ENCODE results near the gene EHF. TPM values are rescaled to one million over a fixed set of nuclear protein-coding genes. Genes with fewer than 3 reads are reported as not detected.

The EHF gene
- total RNA-seq, 8 experiments from 2014 or later = 0.09 to 101 (median 0.47) TPM; not detected in 1

DNA sequence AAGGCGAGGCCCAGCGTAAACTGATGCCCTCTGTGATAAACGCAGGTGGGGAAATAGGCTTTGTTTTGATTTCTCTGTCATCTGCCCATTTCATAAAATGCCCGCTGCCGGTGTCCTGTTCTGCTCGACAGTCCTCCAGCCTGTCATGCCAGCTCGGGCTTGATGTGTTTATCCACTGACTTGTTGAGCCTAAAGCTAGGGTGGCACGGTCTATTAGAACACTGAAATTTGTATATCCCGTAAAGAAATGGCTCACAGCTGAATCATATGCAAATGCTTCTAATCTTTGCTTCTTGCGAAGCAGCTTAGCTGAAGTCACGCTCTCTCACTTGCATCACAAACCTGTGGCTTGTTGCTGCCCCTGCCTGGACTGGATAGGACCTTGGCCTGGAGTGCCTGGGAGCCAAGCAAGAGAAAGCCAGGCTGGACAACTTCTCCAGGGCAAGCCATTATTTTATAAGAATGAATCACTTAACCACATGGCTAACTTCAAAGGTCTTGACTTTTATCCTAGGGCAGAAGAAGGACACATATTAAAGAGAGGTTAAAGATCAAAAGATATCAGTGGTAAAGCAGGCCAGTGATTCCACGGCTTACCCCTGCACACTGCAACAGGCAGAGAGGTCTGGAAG, 33.1 kb downstream of the EHF start:
- WGBS, 10 experiments = 7 to 96% (median 55%) methylated on average over 2 to 12 of the region's 12 CpGs; no CpG with 5 or more reads in 1 of the 10 experiments

DNA sequence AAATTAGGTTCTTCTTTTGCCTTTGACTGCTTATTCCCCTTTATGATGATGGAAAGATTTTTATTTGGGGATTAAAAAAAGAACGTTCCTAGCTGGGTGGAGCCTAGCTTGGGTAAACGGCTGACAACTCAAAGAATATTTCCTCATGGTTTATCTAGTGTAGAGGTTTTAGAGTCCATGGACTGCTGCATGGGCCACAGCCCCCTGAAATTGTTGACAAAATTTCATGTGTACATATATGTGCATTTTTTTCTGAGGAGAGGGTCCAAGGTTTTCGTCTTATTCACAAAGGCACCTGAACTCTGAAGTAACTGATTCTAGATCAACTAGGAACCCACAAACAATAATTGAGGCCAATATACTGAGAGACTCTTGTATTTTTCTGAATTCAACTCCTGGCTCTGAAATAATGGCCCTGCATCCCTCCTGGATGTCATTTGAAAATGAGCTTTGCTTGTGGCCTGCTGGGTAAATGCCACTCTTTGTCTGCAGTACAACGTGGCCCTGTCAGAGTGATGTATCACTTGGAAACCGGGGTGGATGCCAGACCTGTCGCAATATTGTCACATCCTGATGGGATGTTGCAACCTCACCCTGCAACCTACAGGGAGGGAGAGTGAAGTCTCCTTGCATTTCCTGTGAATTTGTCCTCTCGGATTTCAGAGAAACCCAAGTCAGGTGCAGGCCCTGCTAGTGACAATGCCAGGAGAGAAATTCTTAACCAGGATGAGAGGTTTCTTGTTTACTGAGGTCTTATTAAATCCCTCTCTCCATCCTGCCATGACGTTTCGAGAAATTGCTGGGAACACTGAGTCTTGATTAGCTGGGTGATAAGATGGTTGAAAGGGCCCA, 33.8 kb downstream of the EHF start:
- peaks cover 38 to 45% of the 10 kb centered on the region in 2 donors for H3K4me1 ChIP-seq (replicated peaks in 1 of 2)
- peak in 7 of 8 experiments; percentile 9 to 93 (median 87) for ATAC-seq (replicated peaks in 6 of 8)
- no peak overlapping the region for H3K4me3 ChIP-seq
- peak overlapping the region; percentile 55 to 60 for H3K27ac ChIP-seq
- WGBS, 10 experiments = 13 to 62% (median 43%) methylated on average over 1 to 8 of the region's 9 CpGs; no CpG with 5 or more reads in 1 of the 10 experiments
- in situ Hi-C loops (cut with MboI; ENCODE audit: low pct_unique_long_range_greater_than_20kb in 2 of 9, low sequenced_read_pairs in 9 of 9, unreplicated experiment in 9 of 9) = no loop called here

More for the DNA sequence above, 33.1 kb downstream of the EHF start:
- Histone ChIP-seq H3K4me1 (replicated peaks in 1 of 2) (peaks cover 38 to 45% of the 10 kb centered on the region in 2 donors), H3K4me3 (no peak overlapping the region), H3K27ac (peak overlapping the region; percentile 55 to 60)
- in situ Hi-C loops (cut with MboI; ENCODE audit: low pct_unique_long_range_greater_than_20kb in 2 of 9, low sequenced_read_pairs in 9 of 9, unreplicated experiment in 9 of 9) = no loop called here
- ATAC-seq (replicated peaks in 6 of 8) = peak; percentile 54 to 94 (median 68)

DNA sequence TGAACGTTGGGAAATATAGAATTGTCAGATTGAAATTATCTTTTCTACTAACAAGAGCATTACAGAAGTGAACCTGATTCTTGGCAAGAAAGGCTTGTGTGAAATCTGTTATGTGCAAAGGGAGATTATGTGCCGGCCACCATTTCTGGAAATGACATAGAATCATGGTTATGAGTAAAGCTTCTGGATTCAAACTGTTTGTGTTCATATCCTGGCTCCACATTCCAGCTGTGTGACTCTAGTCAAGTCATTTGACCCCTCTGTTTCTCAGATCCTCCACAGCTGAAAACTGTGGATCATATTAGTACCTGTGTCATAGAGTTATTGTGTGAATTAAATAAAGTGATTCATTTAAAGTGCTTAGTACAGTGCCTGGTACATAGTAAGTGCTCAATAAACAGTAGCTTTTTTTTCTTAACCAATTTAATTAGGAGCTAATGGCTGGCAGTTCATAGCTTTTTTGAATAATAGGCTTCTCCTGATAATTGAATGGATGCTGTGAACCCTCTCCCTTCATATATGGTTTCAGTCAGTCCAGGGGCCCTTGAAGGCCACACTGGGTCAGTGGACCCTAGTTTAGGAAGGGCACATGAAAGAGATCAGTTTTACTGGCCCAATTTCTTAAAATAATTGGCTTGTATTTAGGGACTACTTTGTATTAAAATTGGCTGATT, 34.6 kb downstream of the EHF start:
- no peak for ATAC-seq (replicated peaks in 6 of 8)
- peaks cover 37 to 43% of the 10 kb centered on the region in 2 donors for H3K4me1 ChIP-seq (replicated peaks in 1 of 2)
- 0 to 100% (median 72%) methylated on average over 1 to 2 of the region's 2 CpGs; no CpG with 5 or more reads in 2 of the 10 experiments for WGBS, 10 experiments
- in situ Hi-C loops (cut with MboI; ENCODE audit: low pct_unique_long_range_greater_than_20kb in 2 of 9, low sequenced_read_pairs in 9 of 9, unreplicated experiment in 9 of 9) = no loop called here
- peak overlapping the region; percentile 46 to 55 for H3K27ac ChIP-seq
- no peak overlapping the region for H3K4me3 ChIP-seq

DNA sequence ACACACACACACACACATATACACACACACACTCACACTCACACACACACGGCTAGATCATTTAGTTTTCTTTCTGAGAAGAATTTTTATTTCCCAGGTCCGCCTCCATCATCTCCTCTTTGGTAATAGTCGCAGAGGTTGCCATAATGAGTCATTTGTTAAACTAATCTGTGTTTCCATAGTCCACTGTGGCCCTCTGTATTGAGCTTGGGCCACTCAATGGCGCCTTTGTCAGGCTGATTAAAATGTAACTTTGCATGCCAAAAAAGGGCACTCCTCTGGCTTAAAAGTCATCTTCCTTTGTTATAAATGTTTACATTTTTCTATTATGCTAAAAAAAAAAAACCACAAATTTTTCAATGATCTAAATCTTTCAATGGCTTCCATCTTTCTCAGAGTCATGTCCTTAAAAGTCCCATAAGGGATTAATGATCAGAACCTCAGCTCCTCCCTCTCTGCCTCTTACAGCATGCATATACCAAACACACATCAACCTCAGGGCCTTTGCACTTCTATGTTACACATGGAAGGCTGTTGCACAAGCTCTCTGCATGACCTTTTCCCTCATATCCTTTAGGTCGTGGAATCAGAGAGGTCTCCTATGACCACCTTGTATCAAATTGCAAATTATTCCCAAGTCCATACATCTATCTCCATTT, 35.3 kb downstream of the EHF start:
- Histone ChIP-seq H3K27ac (no peak overlapping the region), H3K4me3 (no peak overlapping the region), H3K4me1 (replicated peaks in 1 of 2) (peaks cover 31 to 36% of the 10 kb centered on the region in 2 donors)
- ATAC-seq (replicated peaks in 6 of 8) = no peak
- in situ Hi-C loops (cut with MboI; ENCODE audit: low pct_unique_long_range_greater_than_20kb in 2 of 9, low sequenced_read_pairs in 9 of 9, unreplicated experiment in 9 of 9) = no loop called here
- WGBS, 10 experiments = 69 to 100% (median 86%) methylated on average over 2 to 5 of the region's 5 CpGs; no CpG with 5 or more reads in 2 of the 10 experiments

DNA sequence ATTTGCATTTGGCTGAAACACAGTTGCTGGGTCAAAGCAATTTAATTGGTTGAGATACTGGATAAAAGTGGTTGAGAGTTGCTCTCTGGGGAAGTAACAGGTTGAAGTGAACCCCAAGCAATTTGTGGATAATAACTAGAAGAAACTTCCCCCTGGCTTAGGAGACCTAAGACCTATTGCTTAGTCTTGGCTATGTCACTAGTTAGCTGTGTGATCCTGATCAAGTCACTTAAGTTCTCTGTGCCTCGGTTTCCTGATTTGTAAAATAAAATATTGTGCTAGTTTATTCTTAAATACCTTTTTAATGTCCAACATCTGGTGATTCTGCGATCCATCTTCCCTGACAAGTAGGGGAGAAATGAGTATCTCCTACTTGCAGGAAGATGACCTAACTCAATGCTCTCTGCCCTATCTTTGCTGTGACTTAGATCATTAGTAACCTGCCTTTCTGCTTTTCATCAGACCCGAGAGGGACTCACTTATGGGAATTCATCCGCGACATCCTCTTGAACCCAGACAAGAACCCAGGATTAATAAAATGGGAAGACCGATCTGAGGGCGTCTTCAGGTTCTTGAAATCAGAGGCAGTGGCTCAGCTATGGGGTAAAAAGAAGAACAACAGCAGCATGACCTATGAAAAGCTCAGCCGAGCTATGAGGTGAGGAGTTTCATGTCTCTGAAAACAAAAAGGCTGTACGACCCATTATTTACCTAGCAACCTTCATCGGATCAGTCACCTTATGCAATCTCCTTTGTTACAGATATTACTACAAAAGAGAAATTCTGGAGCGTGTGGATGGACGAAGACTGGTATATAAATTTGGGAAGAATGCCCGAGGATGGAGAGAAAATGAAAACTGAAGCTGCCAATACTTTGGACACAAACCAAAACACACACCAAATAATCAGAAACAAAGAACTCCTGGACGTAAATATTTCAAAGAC, 37.5 kb downstream of the EHF start:
- H3K4me1 ChIP-seq (replicated peaks in 1 of 2) = peaks cover 19% of the 10 kb centered on the region in 2 donors

DNA sequence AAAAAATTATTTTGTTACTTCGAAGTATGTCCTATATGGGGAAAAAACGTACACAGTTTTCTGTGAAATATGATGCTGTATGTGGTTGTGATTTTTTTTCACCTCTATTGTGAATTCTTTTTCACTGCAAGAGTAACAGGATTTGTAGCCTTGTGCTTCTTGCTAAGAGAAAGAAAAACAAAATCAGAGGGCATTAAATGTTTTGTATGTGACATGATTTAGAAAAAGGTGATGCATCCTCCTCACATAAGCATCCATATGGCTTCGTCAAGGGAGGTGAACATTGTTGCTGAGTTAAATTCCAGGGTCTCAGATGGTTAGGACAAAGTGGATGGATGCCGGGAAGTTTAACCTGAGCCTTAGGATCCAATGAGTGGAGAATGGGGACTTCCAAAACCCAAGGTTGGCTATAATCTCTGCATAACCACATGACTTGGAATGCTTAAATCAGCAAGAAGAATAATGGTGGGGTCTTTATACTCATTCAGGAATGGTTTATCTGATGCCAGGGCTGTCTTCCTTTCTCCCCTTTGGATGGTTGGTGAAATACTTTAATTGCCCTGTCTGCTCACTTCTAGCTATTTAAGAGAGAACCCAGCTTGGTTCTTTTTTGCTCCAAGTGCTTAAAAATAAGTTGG, 38.3 kb downstream of the EHF start:
- in situ Hi-C loops (cut with MboI; ENCODE audit: low pct_unique_long_range_greater_than_20kb in 2 of 9, low sequenced_read_pairs in 9 of 9, unreplicated experiment in 9 of 9) = no loop called here
- 73 to 100% (median 88%) methylated on average over 1 to 4 of the region's 4 CpGs; no CpG with 5 or more reads in 1 of the 10 experiments for WGBS, 10 experiments
- H3K4me1 ChIP-seq (replicated peaks in 1 of 2) = peaks cover 10 to 11% of the 10 kb centered on the region in 2 donors
- no peak overlapping the region for H3K4me3 ChIP-seq
- no peak for ATAC-seq (replicated peaks in 6 of 8)
- H3K27ac ChIP-seq = no peak overlapping the region

More for the DNA sequence above, 37.5 kb downstream of the EHF start:
- no peak for ATAC-seq (replicated peaks in 6 of 8)
- no peak overlapping the region for H3K4me3 ChIP-seq
- no peak overlapping the region for H3K27ac ChIP-seq
- 67 to 100% (median 85%) methylated on average over 1 to 13 of the region's 14 CpGs for WGBS, 10 experiments
- in situ Hi-C loops (cut with MboI; ENCODE audit: low pct_unique_long_range_greater_than_20kb in 2 of 9, low sequenced_read_pairs in 9 of 9, unreplicated experiment in 9 of 9) = no loop called here

DNA sequence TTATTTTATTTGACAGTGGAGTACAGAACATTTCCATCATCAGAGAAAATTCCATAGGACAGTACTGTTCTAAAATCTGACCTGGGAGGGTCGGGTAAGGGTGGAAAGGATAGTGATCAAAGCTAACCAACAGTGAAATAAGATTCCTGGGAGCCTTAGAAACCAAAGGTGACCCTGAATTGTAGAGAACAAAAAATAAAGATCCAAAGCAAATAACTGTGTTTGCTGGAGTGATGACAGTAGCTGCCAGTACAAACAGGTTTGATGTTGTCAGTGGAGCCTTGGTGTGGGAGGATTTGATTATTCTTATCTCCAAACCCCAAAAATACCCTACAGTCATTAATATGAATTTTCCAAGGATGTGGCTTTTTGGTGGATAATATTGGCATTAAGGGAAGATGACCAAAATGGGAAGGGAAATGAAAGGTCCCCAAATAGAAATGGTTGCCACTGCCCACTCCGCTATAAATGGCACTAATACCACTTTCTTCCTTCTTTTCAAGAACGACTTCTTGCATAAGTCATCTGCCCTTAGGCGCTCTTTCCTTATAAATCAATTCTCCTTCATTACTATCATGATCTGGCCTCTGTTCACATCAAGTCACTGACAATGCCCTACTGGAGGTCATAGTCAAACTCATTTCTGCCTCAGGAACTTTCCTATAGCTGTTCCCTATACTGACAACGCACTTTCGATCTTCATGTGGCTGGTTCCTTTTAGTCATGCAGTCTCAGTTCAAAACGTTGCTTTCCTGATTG, 44.4 kb downstream of the EHF start:
- 53 to 100% (median 75%) methylated on average over 2 to 7 of the region's 7 CpGs; no CpG with 5 or more reads in 2 of the 10 experiments for WGBS, 10 experiments

DNA sequence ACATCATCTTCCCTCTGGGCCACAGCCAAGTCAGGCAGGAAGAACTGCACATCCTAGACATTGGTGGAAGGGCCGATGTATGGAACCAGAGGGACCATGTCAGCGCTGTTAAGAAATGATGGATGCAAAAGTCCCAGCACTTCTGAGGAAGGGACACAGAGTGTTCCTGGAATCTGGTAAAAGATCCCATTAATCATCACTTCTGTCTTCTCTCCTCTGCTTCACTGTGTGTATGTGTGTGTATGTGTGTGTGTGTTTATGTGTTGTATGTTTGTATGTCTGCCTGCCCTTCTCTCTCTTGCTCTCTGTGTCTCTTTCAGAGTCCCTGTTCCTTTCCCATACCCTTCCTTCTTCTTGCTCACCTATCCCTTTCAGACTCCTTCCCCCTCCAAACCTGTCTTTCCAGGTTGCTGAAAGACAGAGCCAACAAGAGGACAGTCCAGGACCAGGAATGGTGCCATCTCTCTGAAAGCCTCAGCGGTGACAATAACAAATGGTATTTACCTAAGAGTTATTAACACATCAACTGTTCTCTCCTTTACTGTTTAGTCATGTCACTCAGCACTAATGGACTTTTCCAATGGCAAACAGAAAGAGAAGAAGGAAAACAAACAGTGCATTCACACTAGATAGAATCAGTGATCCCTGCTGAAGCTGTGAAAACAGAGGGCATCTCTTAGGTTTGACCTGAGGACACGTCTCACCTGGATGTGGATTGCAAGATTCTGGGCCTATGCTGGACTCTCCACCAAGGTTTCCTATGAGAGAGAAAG, 47.1 kb downstream of the EHF start:
- peak in 3 of 8 experiments; percentile 7 to 89 (median 62) for ATAC-seq (replicated peaks in 6 of 8)
- Histone ChIP-seq H3K27ac (no peak overlapping the region), H3K4me1 (replicated peaks in 1 of 2) (peaks cover 0 to 4% of the 10 kb centered on the region in 2 donors), H3K4me3 (no peak overlapping the region)
- in situ Hi-C loops (cut with MboI; ENCODE audit: low pct_unique_long_range_greater_than_20kb in 2 of 9, low sequenced_read_pairs in 9 of 9, unreplicated experiment in 9 of 9) = no loop called here
- 71 to 100% (median 80%) methylated on average over 1 to 4 of the region's 4 CpGs; no CpG with 5 or more reads in 1 of the 10 experiments for WGBS, 10 experiments

More for the DNA sequence above, 44.4 kb downstream of the EHF start:
- no peak overlapping the region for H3K4me3 ChIP-seq
- ATAC-seq (replicated peaks in 6 of 8) = peak in 2 of 8 experiments; percentile 7 to 27
- in situ Hi-C loops (cut with MboI; ENCODE audit: low pct_unique_long_range_greater_than_20kb in 2 of 9, low sequenced_read_pairs in 9 of 9, unreplicated experiment in 9 of 9) = no loop called here
- H3K27ac ChIP-seq = no peak overlapping the region
- H3K4me1 ChIP-seq (replicated peaks in 1 of 2) = peaks cover 0 to 4% of the 10 kb centered on the region in 2 donors

DNA sequence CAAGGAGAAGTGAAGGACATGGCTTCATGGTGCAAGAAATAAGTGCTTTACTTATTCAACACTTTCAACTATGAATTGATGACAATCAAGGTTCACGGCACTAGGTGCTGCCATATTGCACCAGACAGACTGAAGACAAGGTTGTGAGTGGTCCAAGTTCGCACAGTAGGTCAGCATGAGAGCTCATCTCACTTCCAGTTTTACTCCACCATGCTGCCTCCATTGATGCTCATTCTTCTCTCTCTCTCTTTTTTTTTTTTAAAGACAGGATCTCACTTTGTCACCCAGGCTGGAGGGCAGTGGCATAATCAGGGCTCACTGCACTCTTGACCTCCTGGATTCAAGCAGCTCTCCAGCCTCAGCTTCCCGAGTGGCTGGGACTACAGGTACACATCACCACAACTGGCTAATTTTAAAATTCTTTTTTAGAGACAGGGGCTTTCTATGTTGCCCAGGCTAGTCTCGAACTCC, 47.7 kb downstream of the EHF start:
- no peak for ATAC-seq (replicated peaks in 6 of 8)
- no peak overlapping the region for H3K4me3 ChIP-seq
- in situ Hi-C loops (cut with MboI; ENCODE audit: low pct_unique_long_range_greater_than_20kb in 2 of 9, low sequenced_read_pairs in 9 of 9, unreplicated experiment in 9 of 9) = no loop called here
- no peak overlapping the region for H3K27ac ChIP-seq
- WGBS, 10 experiments = 71 to 100% (median 83%) methylated on average over 1 to 4 of the region's 4 CpGs
- peaks cover 0 to 4% of the 10 kb centered on the region in 2 donors for H3K4me1 ChIP-seq (replicated peaks in 1 of 2)

DNA sequence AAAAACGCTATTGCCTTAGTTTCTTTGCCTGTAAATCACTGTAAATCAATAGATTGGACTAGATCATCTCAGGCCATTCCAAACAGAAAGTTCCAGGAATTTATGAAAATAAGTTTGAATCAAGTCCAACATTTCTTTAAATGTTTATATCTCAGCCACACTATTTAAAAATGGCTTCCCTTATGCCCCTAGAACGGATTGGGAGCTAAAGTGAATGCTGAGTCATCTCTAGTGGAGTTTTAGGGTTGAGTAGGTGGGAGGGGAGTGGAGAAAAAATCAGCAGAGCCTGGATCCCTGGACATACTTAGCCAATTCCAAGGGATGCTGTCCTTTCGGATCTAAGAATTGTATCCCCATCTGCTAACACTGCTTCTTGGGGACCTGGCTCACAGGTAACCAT, 48.6 kb downstream of the EHF start:
- no peak for ATAC-seq (replicated peaks in 6 of 8)
- Histone ChIP-seq H3K27ac (no peak overlapping the region), H3K4me1 (replicated peaks in 1 of 2) (peaks cover 0 to 4% of the 10 kb centered on the region in 2 donors), H3K4me3 (no peak overlapping the region)
- WGBS, 10 experiments = 61 to 100% (median 94%) methylated on average over 1 to 3 of the region's 3 CpGs; no CpG with 5 or more reads in 1 of the 10 experiments
- in situ Hi-C loops (cut with MboI; ENCODE audit: low pct_unique_long_range_greater_than_20kb in 2 of 9, low sequenced_read_pairs in 9 of 9, unreplicated experiment in 9 of 9) = no loop called here
